Neuronal stem cell (in vitro differentiated cells): ENCODE data around the gene HAGH.

Experiments used
- DNase-seq: peaks from one replicate; pipeline ENCODE4 v3.0.0-alpha.2; 2013; ENCODE audit warnings: low spot score
- H2AFZ ChIP-seq: one replicate; pipeline ENCODE4 v1.6.1; 2013; ENCODE audit warnings: mild to moderate bottlenecking, low read length, inconsistent platforms
- H2AK5ac ChIP-seq: 2 replicates; pipeline ENCODE4 v1.6.1; 2013; ENCODE audit warnings: low read depth, mild to moderate bottlenecking, inconsistent platforms, low read length, moderate library complexity, mixed read lengths
- H2BK120ac ChIP-seq: 2 replicates; pipeline ENCODE4 v1.6.1; 2013; ENCODE audit warnings: low read depth, mild to moderate bottlenecking, inconsistent platforms, low read length, moderate library complexity, mixed read lengths
- H2BK12ac ChIP-seq: one replicate; pipeline ENCODE4 v1.6.1; 2013; ENCODE audit warnings: low read length, inconsistent platforms
- H2BK15ac ChIP-seq: 2 replicates; pipeline ENCODE4 v1.6.1; 2013; ENCODE audit warnings: mild to moderate bottlenecking, low read length, inconsistent platforms, mixed read lengths
- H2BK5ac ChIP-seq: one replicate; pipeline ENCODE4 v1.6.1; 2013; ENCODE audit warnings: inconsistent platforms, mild to moderate bottlenecking, low read length, moderate library complexity
- H3K14ac ChIP-seq: one replicate; pipeline ENCODE4 v1.6.1; 2013; ENCODE audit warnings: low read length, inconsistent platforms
- H3K18ac ChIP-seq: 2 replicates; pipeline ENCODE4 v1.6.1; 2013; ENCODE audit warnings: low read length, inconsistent platforms
- H3K23ac ChIP-seq: 2 replicates; pipeline ENCODE4 v1.6.1; 2013; ENCODE audit warnings: low read depth, mild to moderate bottlenecking, mixed read lengths, low read length, inconsistent platforms; ENCODE audit not compliant: poor library complexity
- H3K27ac ChIP-seq: replicated peaks from 3 replicates; pipeline ENCODE4 v1.5.1; 2013; ENCODE audit warnings: low read length, inconsistent platforms
- H3K27me3 ChIP-seq, 3 experiments: 2 replicates each; pipeline ENCODE4 v1.6.1; 2013; ENCODE audit warnings: low read length in 3 of 3, mild to moderate bottlenecking in 2 of 3, inconsistent platforms in 1 of 3, low read depth in 1 of 3, mixed read lengths in 1 of 3, moderate library complexity in 1 of 3; ENCODE audit not compliant: control insufficient read depth in 3 of 3, insufficient read depth in 3 of 3
- H3K36me3 ChIP-seq, 2 donors: replicated peaks in 1 of 2; 2 replicates each; pipeline ENCODE4 v1.6.1; 2013; ENCODE audit warnings: low read length in 2 of 2; ENCODE audit not compliant: control insufficient read depth in 2 of 2, insufficient read depth in 2 of 2
- H3K4ac ChIP-seq: 2 replicates; pipeline ENCODE4 v1.6.1; 2013; ENCODE audit warnings: inconsistent platforms, mild to moderate bottlenecking, low read length, moderate library complexity
- H3K4me1 ChIP-seq, 2 donors: 1 replicate in 1 of 2; 2 replicates in 1 of 2; pipeline ENCODE4 v1.6.1; 2013; ENCODE audit warnings: low read length in 2 of 2, low read depth in 1 of 2; ENCODE audit not compliant: control insufficient read depth in 2 of 2, insufficient read depth in 1 of 2
- H3K4me2 ChIP-seq: one replicate; pipeline ENCODE4 v1.6.1; 2013; ENCODE audit warnings: mild to moderate bottlenecking, low read length, inconsistent platforms; ENCODE audit not compliant: insufficient read depth, poor library complexity, severe bottlenecking
- H3K4me3 ChIP-seq, 2 donors: 2 replicates each; pipeline ENCODE4 v1.5.1; 2013; ENCODE audit warnings: low read length in 2 of 2, mild to moderate bottlenecking in 2 of 2, inconsistent platforms in 1 of 2, moderate library complexity in 1 of 2
- H3K79me1 ChIP-seq: one replicate; pipeline ENCODE4 v1.6.1; 2013; ENCODE audit warnings: low read depth, mild to moderate bottlenecking, inconsistent platforms, low read length, moderate library complexity
- H3K9ac ChIP-seq: one replicate; pipeline ENCODE4 v1.6.1; 2013; ENCODE audit warnings: mild to moderate bottlenecking, low read depth, low read length, inconsistent platforms; ENCODE audit not compliant: poor library complexity
- H3K9me3 ChIP-seq, 2 donors: replicated peaks in 1 of 2; 2 replicates each; pipeline versions ENCODE3 to v1.6.1; 2013; ENCODE audit warnings: low read length in 2 of 2, mild to moderate bottlenecking in 2 of 2, inconsistent platforms in 1 of 2, low read depth in 1 of 2, mixed read lengths in 1 of 2, moderate library complexity in 1 of 2; ENCODE audit not compliant: control insufficient read depth in 2 of 2, insufficient read depth in 1 of 2
- H4K8ac ChIP-seq: one replicate; pipeline ENCODE4 v1.6.1; 2013; ENCODE audit warnings: low read depth, mild to moderate bottlenecking, inconsistent platforms, low read length, moderate library complexity
- H4K91ac ChIP-seq: one replicate; pipeline ENCODE4 v1.6.1; 2013; ENCODE audit warnings: low read length, low read depth, mild to moderate bottlenecking, inconsistent platforms; ENCODE audit not compliant: poor library complexity
- WGBS, 2 donors: extraction: QIAGEN DNeasy Blood & Tissue Kit; methylation state at CpG; one replicate each; pipeline ENCODE4 v1.1.7; 2013; ENCODE audit warnings: missing lambda C conversion rate in 2 of 2, mixed read lengths in 1 of 2; ENCODE audit not compliant: insufficient read length in 2 of 2, insufficient replicate concordance in 1 of 2; ENCODE audit errors: extremely low coverage in 2 of 2; 5-methylcytosine and 5-hydroxymethylcytosine counted together

Gene HAGH

DNA sequence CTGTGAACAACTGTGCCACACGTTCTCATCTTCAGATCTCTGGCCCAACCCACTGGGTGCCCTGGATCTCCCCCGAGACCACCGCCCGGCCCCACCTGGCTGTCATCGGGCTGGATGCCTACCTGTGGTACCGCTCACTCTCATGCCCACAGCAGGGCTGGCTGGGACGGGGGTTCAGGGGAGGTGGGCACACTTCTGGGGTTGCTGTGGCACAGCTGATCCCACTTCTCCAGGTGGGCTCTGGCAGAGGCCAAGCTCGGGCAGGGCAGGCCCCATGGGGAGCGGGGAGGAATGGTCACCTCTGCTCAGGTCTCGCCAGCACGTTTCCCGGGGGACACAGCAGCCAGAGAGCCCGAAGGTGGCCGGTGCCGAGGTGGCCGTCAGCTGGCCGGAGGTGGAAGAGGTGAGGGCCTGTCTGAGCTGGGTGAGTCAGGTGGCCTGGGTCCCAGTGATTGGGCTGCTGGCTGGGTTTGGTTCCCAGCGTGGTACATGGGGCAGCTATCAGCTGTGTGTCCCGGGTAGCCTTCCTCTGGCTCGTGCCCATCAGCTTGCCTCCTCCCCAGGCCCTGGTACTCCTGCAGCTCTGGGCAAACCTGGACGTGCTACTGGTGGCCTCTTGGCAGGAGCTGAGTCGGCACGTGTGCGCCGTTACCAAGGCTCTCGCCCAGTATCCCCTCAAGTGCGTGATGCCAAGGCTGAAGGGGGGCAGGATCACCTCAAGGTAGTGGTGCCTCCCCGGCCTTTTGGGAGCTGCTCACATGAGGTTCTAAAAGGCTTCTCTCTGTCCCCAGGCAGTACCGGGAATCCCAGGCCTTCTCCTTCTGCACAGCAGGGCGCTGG lies 51.4 kb downstream of the HAGH start:
- Histone ChIP-seq H2BK5ac (peak overlapping the region; percentile 66), H3K9ac (peak overlapping the region; percentile 44), H3K79me1 (peaks cover 35% of the 10 kb centered on the region), H3K9me3 (no peaks in the 10 kb centered on the region), H2BK15ac (no peak overlapping the region), H3K23ac (peak overlapping the region; percentile 31), H4K8ac (no peak overlapping the region), H2BK120ac (no peak overlapping the region), H3K27ac (no peak overlapping the region), H3K4me2 (no peak overlapping the region), H3K27me3 (no peaks in the 10 kb centered on the region), H4K91ac (no peak overlapping the region), H3K4me1 (peaks cover 12% of the 10 kb centered on the region in 2 donors), H3K18ac (no peak overlapping the region), H3K4me3 (peak overlapping the region; percentile 9 to 99), H2BK12ac (no peak overlapping the region), H2AK5ac (peak overlapping the region; percentile 63), H2AFZ (no peak overlapping the region), H3K36me3 (peaks cover 31 to 65% of the 10 kb centered on the region in 2 donors), H3K4ac (no peak overlapping the region), H3K14ac (no peak overlapping the region)
- no peak for DNase-seq
- WGBS, 2 donors, result no CpG with 5 or more reads among the region's 30 CpGs

- H3K9me3 ChIP-seq, result no peaks in the 10 kb centered on the region
- no peak overlapping the region for H2BK15ac ChIP-seq
- peak overlapping the region; percentile 94 for H2BK5ac ChIP-seq
- peak overlapping the region; percentile 98 for H2AK5ac ChIP-seq
- no peak for DNase-seq
- no peak overlapping the region for H4K91ac ChIP-seq
- no peak overlapping the region for H3K27ac ChIP-seq
- WGBS, 2 donors, result no CpG with 5 or more reads among the region's 7 CpGs
- no peak overlapping the region for H3K4ac ChIP-seq
- H3K9ac ChIP-seq, result peak overlapping the region; percentile 78
- H2BK120ac ChIP-seq, result no peak overlapping the region
- no peak overlapping the region for H3K18ac ChIP-seq
- no peak overlapping the region for H2AFZ ChIP-seq
- H3K27me3 ChIP-seq, result no peaks in the 10 kb centered on the region
- H4K8ac ChIP-seq, result no peak overlapping the region
- peaks cover 32% of the 10 kb centered on the region for H3K79me1 ChIP-seq
- H3K36me3 ChIP-seq, result peaks cover 29 to 65% of the 10 kb centered on the region in 2 donors
- no peak overlapping the region for H3K4me2 ChIP-seq
- H3K14ac ChIP-seq, result no peak overlapping the region
- H3K4me3 ChIP-seq, result peak overlapping the region in 1 of 2 donors; percentile 99
- peaks cover 12% of the 10 kb centered on the region in 2 donors for H3K4me1 ChIP-seq
- peak overlapping the region; percentile 20 for H3K23ac ChIP-seq
- H2BK12ac ChIP-seq, result no peak overlapping the region
Measured at GRCh38 chr16:1774448-1774780, 52.2 kb downstream of the HAGH start.

DNA sequence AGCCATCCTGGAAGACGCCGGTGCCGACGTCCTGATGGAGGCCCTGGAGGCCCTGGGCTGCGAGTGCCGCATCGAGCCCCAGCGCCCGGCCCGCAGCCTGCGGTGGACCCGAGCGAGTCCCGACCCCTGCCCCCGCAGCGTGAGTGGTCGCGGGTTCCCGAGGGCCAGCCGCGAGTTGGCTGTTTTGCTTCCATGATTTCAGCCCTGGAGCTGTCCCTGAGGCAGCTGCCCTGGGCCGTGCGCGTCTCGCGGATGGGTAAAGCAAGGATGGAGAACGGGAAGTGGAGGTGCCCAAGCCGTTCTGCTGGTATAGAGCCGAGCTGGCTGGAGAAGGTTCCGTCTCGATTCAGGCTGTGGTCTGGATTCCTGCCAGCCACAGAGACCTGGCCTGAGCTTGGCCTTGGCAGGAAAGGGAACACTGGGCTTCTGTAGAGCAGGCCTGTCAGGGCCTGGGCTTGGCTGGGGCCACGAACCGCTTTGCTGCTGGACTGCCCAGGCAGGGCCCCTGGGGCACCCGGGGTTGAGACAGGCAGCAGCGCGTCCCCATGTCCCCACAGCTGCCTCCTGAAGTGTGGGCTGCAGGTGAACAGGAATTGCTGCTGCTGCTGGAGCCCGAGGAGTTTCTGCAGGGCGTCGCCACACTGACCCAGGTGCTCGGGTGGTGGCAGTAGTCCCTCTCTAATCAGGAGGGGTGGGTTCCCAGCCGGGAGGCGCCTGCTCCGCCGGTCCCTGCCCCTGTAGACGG lies 52.8 kb downstream of the HAGH start:
- Histone ChIP-seq H3K14ac (peak overlapping the region; percentile 91), H2BK5ac (peak overlapping the region; percentile 94), H3K27me3 (no peaks in the 10 kb centered on the region), H3K4me3 (peak overlapping the region; percentile 99), H4K8ac (no peak overlapping the region), H3K23ac (peak overlapping the region; percentile 99), H2AFZ (peak overlapping the region; percentile 100), H3K4ac (peak overlapping the region; percentile 99), H2BK15ac (no peak overlapping the region), H3K36me3 (peaks cover 29 to 65% of the 10 kb centered on the region in 2 donors), H2AK5ac (peak overlapping the region; percentile 98), H2BK12ac (peak overlapping the region; percentile 58), H3K27ac (peak overlapping the region; percentile 49), H3K4me2 (peak overlapping the region; percentile 98), H3K79me1 (peaks cover 31% of the 10 kb centered on the region), H3K9me3 (no peaks in the 10 kb centered on the region), H3K9ac (peak overlapping the region; percentile 96), H3K4me1 (peaks cover 12% of the 10 kb centered on the region in 2 donors), H2BK120ac (peak overlapping the region; percentile 63), H3K18ac (peak overlapping the region; percentile 98), H4K91ac (no peak overlapping the region)
- DNase-seq, result no peak
- WGBS, 2 donors, result no CpG with 5 or more reads among the region's 45 CpGs
